ENCODE results near the gene GRIN3A.

GRIN3A gene

DNA sequence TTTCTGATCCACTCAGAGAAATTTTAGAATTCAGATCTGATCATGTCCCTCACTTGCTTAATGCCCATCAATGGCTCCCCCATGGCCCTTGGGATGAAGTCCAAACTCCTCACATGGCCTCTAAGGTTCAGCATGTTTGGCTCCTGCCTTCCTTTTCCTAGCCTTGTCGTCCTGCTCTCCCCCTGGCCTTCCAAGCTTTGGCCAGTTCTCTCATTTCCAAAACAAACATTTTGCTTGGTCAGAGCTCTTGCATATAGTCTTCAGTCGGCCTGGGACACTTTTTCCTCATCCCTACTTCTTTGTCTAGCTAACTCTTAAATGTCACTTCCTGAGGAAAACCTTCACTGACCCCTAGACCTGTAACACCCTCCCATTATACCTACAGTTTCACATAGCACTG is 106.6 kb downstream of the GRIN3A start:
- no peaks in the 10 kb centered on the region for H3K4me1 ChIP-seq (ENCODE audit: insufficient read depth, low read length)
- no peaks in the 10 kb centered on the region for H3K36me3 ChIP-seq (ENCODE audit: insufficient read depth, low read length)
- H3K9me3 ChIP-seq (ENCODE audit: control insufficient read depth, insufficient read depth, low read length), result no peaks in the 10 kb centered on the region
- no peak overlapping the region for H3K9ac ChIP-seq (ENCODE audit: low read depth, low read length)

GRCh38 chr9:101629636-101630035 is 108.8 kb downstream of the GRIN3A start:
- H3K4me1 ChIP-seq (ENCODE audit: insufficient read depth, low read length), result no peaks in the 10 kb centered on the region
- no peaks in the 10 kb centered on the region for H3K9me3 ChIP-seq (ENCODE audit: control insufficient read depth, insufficient read depth, low read length)
- no peak overlapping the region for H3K9ac ChIP-seq (ENCODE audit: low read depth, low read length)
- H3K36me3 ChIP-seq (ENCODE audit: insufficient read depth, low read length), result no peaks in the 10 kb centered on the region

- Histone ChIP-seq H3K9ac (ENCODE audit: low read depth, low read length) (no peak overlapping the region), H3K9me3 (ENCODE audit: control insufficient read depth, insufficient read depth, low read length) (no peaks in the 10 kb centered on the region), H3K4me1 (ENCODE audit: insufficient read depth, low read length) (no peaks in the 10 kb centered on the region), H3K36me3 (ENCODE audit: insufficient read depth, low read length) (no peaks in the 10 kb centered on the region)
These were observed 110.3 kb downstream of the GRIN3A start for GRCh38 chr9:101628173-101628572.

GRCh38 chr9:101626295-101626694 is 112.2 kb downstream of the GRIN3A start:
- Histone ChIP-seq H3K4me1 (ENCODE audit: insufficient read depth, low read length) (no peaks in the 10 kb centered on the region), H3K9ac (ENCODE audit: low read depth, low read length) (no peak overlapping the region), H3K36me3 (ENCODE audit: insufficient read depth, low read length) (no peaks in the 10 kb centered on the region), H3K9me3 (ENCODE audit: control insufficient read depth, insufficient read depth, low read length) (no peaks in the 10 kb centered on the region)

DNA sequence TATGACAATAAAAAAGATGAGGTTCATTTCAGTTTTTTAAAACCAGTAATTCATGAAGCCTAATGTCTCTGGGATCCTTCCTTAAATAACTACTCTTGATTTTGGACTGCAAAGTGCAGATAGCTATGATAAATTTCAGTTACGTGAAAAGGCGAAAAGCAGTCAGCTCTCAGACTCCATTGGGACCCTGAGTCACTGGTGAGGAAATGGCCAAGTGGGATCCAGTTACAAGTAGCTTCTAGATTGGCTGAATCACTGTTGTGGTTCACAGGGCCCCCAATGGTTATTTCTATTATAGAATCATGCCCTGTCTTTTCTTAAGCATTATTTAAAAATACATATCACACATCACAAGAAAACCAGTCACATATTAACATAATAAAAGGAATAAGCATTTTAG is 112.6 kb downstream of the GRIN3A start:
- Histone ChIP-seq H3K4me1 (ENCODE audit: insufficient read depth, low read length) (no peaks in the 10 kb centered on the region), H3K36me3 (ENCODE audit: insufficient read depth, low read length) (no peaks in the 10 kb centered on the region), H3K9ac (ENCODE audit: low read depth, low read length) (no peak overlapping the region), H3K9me3 (ENCODE audit: control insufficient read depth, insufficient read depth, low read length) (no peaks in the 10 kb centered on the region)

GRCh38 chr9:101620452-101620851 is 118.0 kb downstream of the GRIN3A start:
- Histone ChIP-seq H3K9ac (ENCODE audit: low read depth, low read length) (no peak overlapping the region), H3K9me3 (ENCODE audit: control insufficient read depth, insufficient read depth, low read length) (no peaks in the 10 kb centered on the region), H3K36me3 (ENCODE audit: insufficient read depth, low read length) (no peaks in the 10 kb centered on the region), H3K4me1 (ENCODE audit: insufficient read depth, low read length) (no peaks in the 10 kb centered on the region)

DNA sequence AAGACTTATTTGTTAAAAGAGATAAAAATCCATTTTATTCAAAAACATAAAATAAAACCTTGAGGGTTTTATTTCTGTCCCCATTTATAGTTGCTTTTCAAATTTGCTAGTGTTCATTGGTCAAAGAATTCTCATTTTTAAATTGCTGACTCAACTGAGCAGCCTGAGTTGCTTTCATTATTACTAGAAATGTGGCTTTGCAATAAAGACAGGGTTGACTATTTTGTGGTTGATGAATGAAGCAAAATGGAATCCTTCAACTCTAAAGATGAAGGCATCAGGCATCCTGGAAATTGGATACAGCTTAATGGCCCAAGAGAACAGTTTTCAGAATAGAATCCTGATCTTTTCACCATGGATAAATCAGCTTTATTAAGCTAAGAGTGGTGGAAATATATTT is 119.7 kb downstream of the GRIN3A start:
- H3K36me3 ChIP-seq (ENCODE audit: insufficient read depth, low read length), result no peaks in the 10 kb centered on the region
- H3K9ac ChIP-seq (ENCODE audit: low read depth, low read length), result no peak overlapping the region
- no peaks in the 10 kb centered on the region for H3K9me3 ChIP-seq (ENCODE audit: control insufficient read depth, insufficient read depth, low read length)
- H3K4me1 ChIP-seq (ENCODE audit: insufficient read depth, low read length), result no peaks in the 10 kb centered on the region

DNA sequence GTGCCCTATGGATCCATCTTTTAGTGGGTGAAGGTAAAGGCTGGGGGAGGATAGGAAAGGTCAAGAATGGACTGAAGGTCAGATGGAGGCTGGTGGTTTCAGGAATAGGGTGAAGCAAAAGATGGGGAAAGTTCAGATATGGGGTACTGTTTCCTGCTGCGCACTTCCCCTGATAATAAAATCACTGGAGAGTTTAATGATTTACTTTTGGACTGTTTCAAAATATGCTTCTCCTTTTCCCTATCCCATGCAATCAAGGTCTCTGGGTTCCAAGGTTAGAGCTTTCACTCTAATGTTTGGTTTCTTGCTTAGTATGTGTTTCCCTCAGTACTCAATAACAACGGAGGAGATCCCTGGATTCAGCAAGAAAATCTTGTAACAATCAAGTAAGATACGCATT is 132.9 kb downstream of the GRIN3A start:
- Histone ChIP-seq H3K9ac (ENCODE audit: low read depth, low read length) (no peak overlapping the region), H3K36me3 (ENCODE audit: insufficient read depth, low read length) (no peaks in the 10 kb centered on the region), H3K9me3 (ENCODE audit: control insufficient read depth, insufficient read depth, low read length) (no peaks in the 10 kb centered on the region), H3K4me1 (ENCODE audit: insufficient read depth, low read length) (no peaks in the 10 kb centered on the region; the same call in 1 of the 2 replicates)

- no peaks in the 10 kb centered on the region for H3K36me3 ChIP-seq (ENCODE audit: insufficient read depth, low read length)
- no peak overlapping the region for H3K9ac ChIP-seq (ENCODE audit: low read depth, low read length)
- no peaks in the 10 kb centered on the region for H3K9me3 ChIP-seq (ENCODE audit: control insufficient read depth, insufficient read depth, low read length)
- H3K4me1 ChIP-seq (ENCODE audit: insufficient read depth, low read length), result no peaks in the 10 kb centered on the region; the same call in 1 of the 2 replicates
These were observed 134.2 kb downstream of the GRIN3A start for GRCh38 chr9:101604296-101604695.

DNA sequence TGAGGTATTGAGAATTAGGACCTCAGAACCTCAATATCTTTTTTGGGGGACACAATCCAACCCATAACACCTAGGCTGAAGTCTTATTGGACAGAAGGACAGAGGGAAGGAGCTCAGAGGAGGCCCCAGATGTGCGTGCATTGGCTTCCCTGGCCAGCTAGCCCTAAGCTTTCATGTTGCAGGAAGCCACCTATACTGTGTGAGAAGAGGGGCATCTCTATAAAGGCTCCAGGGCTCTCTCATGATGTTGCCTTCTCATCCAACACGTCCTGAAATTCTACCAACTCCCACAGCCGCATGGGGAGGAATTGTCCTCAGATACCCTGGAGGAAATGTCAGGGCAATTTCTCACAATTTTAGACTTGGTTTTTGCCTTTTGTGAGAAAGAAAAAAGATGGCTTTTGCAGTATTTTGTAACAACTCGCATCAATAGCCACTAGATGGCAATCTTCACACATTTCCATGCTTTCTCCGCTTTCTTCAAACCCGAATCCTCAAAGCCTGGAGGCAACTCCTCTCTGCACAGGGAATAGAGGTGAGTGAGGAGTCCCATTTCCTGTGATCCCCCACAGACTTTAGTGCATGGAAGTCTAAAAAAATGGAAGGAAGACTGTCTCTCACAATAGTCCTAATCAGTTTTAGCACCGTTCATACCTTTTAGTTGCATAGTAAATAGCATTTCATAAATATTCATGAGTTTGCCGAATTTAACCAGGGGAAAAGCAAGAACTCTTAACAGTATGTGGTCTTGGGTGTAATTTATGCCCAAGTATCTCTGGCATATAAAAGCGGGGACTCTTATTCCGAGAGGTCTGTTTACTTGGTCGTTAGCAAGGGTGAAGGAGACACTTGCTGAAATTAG is 136.3 kb downstream of the GRIN3A start:
- Histone ChIP-seq H3K9ac (ENCODE audit: low read depth, low read length) (no peak overlapping the region), H3K9me3 (ENCODE audit: control insufficient read depth, insufficient read depth, low read length) (no peaks in the 10 kb centered on the region)

DNA sequence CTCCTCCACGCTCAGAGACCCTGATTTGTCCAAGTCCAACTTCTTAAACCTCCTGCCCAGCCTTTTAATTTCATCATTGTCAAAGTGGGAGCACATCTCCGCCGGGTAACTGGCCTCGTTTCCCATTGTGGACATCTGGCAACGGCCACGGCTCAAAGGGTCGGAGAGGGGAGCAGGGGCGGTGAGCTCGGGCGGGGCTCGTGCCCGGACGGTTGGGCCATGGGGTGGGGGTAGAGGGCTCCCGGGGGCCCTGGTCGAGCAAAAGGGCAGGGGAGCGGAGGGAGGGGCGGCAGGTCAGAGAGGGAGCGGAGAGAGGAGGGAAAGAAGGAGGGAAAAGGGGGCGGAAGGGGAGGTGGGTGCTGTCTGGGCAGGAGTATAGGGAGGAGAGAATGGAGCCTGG is 143.7 kb downstream of the GRIN3A start, which contains the start of gene PPP3R2:
Gene PPP3R2 (minus strand): TSS at position 174 of the 400 bp plus-strand sequence. CDS start 48 bp downstream, at position 126.
- no peaks in the 10 kb centered on the region for H3K36me3 ChIP-seq (ENCODE audit: insufficient read depth, low read length)
- no peaks in the 10 kb centered on the region for H3K4me1 ChIP-seq (ENCODE audit: insufficient read depth, low read length)
- no peak within 1 kb of the TSS for H3K9ac ChIP-seq (ENCODE audit: low read depth, low read length)

More for the DNA sequence above, 136.3 kb downstream of the GRIN3A start:
- no peaks in the 10 kb centered on the region for H3K36me3 ChIP-seq (ENCODE audit: insufficient read depth, low read length)
- no peaks in the 10 kb centered on the region; the same call in 1 of the 2 replicates for H3K4me1 ChIP-seq (ENCODE audit: insufficient read depth, low read length)

DNA sequence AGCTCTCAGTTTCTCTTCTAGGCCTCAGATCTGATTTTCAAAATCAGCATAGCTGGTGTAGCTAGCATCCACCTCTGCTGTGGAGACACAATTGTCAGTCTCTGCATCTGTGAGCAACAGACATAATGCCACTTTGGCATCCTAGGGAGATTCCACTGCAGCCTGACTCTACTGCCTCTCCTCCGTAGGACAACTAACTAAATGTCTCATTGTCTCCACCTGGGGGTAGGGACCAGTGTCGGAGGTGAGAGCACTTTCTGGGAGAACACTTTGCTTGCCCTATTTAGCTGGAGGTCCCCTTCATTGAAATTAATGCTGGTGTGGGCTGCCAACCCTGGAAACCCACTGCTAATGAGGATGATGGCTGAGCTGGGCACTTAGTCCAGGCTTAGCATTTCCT is 145.1 kb downstream of the GRIN3A start:
- H3K9ac ChIP-seq (ENCODE audit: low read depth, low read length), result no peak overlapping the region
- no peaks in the 10 kb centered on the region for H3K9me3 ChIP-seq (ENCODE audit: control insufficient read depth, insufficient read depth, low read length)
- no peaks in the 10 kb centered on the region for H3K4me1 ChIP-seq (ENCODE audit: insufficient read depth, low read length)
- no peaks in the 10 kb centered on the region for H3K36me3 ChIP-seq (ENCODE audit: insufficient read depth, low read length)

More for the DNA sequence above, 143.7 kb downstream of the GRIN3A start, which contains the start of gene PPP3R2:
- no peaks in the 10 kb centered on the region for H3K9me3 ChIP-seq (ENCODE audit: control insufficient read depth, insufficient read depth, low read length)

DNA sequence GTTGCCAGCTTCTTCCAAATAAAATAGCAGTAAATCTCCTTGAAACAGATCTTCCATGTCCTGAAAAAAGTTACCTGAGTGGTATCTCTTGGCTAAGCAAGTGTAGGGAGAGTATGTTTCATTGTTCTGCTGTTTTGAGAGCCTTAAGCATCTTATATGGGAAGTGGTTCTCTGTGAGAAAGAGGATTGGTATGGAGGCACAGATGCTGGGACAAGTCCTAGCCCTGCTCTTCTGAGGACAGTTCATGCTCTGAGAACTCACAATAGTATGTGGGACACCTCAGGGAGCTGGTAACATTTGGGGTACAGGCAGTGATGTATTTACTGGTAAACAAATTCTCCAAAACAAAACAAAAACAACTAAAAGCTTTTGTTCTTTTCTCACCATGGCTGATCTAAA is 145.7 kb downstream of the GRIN3A start:
- Histone ChIP-seq H3K9me3 (ENCODE audit: control insufficient read depth, insufficient read depth, low read length) (no peaks in the 10 kb centered on the region), H3K4me1 (ENCODE audit: insufficient read depth, low read length) (no peaks in the 10 kb centered on the region), H3K36me3 (ENCODE audit: insufficient read depth, low read length) (no peaks in the 10 kb centered on the region), H3K9ac (ENCODE audit: low read depth, low read length) (no peak overlapping the region)

DNA sequence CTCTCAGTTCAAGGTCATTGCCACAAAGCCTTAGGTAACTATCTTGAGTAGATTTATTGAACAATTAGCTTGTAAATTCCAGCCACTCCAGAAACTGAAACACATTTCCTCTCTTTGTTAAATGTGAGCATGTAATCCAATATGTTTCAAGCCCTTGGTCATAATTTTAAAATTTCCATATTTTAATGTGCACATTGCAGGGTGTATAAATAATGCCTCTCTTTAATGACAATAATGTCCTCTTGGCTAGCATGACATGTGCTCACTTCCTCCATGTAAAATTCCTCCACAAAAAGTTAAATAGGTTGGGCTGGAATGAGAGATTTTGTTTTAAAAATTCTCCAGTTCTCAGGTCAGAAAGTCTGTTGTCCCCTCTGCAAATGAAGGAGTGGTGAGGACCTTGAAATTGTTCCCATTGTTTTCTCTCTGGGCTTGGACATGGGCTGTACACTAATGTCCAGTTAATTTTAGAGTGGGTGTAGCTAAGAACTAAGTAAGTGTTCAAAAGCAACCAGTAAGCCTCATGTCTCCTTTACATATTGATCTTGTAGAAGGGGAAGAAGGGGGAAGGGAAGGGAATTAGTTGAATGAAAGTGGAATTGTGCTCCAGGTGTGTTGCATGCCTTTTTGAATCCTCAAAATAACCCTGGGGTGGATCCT is 146.5 kb downstream of the GRIN3A start:
- H3K4me1 ChIP-seq (ENCODE audit: insufficient read depth, low read length), result no peaks in the 10 kb centered on the region
- no peaks in the 10 kb centered on the region for H3K9me3 ChIP-seq (ENCODE audit: control insufficient read depth, insufficient read depth, low read length)
- H3K9ac ChIP-seq (ENCODE audit: low read depth, low read length), result no peak overlapping the region
- no peaks in the 10 kb centered on the region for H3K36me3 ChIP-seq (ENCODE audit: insufficient read depth, low read length)

DNA sequence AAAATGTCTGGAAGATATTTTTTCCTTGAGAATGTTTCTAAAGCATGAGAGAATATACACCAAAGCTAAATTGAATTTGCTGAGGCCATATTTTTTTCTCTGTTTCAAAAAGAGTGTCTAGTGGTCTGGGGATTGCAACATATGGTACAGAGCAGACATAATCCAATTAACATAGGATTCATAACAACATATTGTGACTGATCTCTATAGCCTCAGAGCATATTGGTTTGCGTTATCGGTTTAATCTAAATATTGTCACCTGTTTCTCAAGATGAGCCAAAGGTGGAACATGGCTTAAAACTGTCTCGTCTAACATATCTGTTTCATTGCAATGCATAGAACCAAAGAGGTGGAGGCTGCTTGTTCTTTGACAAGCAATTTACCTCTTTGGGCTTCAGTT is 147.5 kb downstream of the GRIN3A start:
- no peak overlapping the region for H3K9ac ChIP-seq (ENCODE audit: low read depth, low read length)
- H3K36me3 ChIP-seq (ENCODE audit: insufficient read depth, low read length), result no peaks in the 10 kb centered on the region
- H3K9me3 ChIP-seq (ENCODE audit: control insufficient read depth, insufficient read depth, low read length), result no peaks in the 10 kb centered on the region
- no peaks in the 10 kb centered on the region for H3K4me1 ChIP-seq (ENCODE audit: insufficient read depth, low read length)
